Measurements from ENCODE around the gene SRPK2.

SRPK2 gene

DNA sequence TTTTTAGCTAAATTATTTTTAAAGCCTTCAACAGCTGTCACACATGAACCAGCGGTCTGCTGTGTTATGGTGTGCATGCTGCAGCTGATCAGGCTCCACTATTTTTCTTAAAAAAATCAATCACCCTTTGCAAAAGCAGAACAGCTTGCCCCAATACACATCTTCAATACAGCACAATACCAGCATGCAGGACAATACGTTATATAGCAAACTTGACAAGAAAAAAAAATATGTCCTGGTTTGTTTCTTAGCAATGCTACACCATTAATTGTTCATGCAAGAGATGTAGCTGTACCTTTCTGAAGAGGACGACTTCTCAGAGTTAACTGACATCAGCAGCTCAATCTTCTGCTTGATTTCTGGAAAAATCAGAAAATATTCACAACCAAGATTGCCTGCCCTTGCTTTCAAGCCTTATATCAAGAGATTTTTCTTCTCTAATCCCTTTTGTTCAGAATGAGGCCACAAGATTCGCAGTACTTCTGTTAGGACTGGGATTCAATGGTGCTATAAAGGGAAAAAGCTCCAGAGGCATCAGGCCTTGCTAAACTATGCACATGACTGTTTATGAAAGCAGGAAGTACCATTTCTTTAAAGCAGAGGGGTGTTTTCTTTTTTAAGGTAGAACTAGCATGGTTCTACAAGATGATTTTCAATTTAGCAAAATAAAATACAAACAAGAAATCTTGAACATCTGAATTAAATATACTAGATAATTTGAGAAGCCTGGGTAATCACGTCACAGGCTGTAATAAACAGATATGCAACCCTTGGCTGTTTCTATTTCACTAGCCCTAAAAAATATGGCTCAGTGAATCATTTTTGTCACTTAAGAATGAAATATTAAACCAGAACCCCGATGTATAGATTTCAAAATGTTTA is 120.0 kb downstream of the SRPK2 start:
- TF ChIP-seq GATA2 (IDR thresholded peaks at IDR 0.05; ENCODE audit: low read depth, low read length) (no peak), GATA3 (IDR thresholded peaks at IDR 0.05; ENCODE audit: low read depth, low read length) (no peak)

DNA sequence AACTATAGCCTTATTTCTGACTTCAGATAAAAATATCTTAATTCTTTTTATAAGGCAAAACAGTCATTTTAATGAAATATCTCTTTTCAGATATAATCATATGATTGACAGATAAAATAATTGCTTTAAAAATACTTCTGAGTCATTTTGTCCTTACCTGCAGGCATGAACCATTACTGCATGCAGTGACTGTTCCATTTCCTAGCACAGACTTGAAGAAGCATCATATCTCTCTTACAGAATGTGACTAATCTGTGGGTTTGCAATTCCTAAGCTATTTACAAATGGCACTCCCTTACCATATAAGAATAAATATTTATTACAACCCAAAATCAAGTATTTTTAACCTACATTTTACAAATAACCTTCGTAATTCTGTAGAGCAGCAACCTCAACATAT is 120.7 kb downstream of the SRPK2 start:
- 0 out of 2 replicates have a peak, but pooled peaks have one; percentile 21 for TF ChIP-seq GATA3 (IDR thresholded peaks at IDR 0.05; ENCODE audit: low read depth, low read length)
- no peak for TF ChIP-seq GATA2 (IDR thresholded peaks at IDR 0.05; ENCODE audit: low read depth, low read length)

DNA sequence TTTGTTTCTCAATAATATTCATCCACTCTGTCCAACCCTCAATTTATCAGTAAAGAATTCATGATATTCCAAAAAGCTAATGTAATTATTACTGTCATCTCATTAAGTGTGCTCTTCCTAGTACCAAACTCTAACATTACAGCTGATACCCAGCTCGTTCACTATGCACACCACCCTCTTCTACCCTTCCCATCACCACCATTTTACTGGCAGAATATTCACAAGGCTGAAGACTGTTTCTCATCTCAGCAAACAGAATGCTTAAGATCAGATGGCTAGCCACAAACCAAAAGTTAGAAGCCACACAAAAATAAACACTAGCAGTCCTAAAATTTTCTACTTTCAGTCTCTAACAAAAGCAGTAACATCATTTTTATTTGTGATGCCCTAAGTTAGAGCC is 121.5 kb downstream of the SRPK2 start:
- no peak for TF ChIP-seq GATA2 (IDR thresholded peaks at IDR 0.05; ENCODE audit: low read depth, low read length)
- TF ChIP-seq GATA3 (IDR thresholded peaks at IDR 0.05; ENCODE audit: low read depth, low read length), result no peak

DNA sequence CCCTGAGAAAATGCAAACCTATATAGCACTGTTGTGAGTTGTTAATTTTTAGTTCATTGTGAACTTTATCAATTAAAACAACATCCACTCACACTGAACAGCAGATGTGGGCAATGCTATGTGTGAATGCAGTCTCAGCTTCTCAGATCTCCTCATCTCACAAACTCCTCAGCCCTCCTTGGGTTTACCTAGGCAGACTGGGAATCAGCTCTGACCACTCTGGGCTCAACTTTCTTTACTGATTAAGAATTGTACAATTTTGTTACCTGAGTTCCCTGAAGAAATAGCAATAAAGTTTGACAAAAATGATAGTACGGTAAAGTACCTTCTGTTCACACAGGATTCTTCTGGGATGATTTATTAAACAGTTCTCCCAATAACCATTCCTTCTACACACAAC is 124.0 kb downstream of the SRPK2 start:
- TF ChIP-seq GATA2 (IDR thresholded peaks at IDR 0.05; ENCODE audit: low read depth, low read length) (no peak), GATA3 (IDR thresholded peaks at IDR 0.05; ENCODE audit: low read depth, low read length) (no peak)

DNA sequence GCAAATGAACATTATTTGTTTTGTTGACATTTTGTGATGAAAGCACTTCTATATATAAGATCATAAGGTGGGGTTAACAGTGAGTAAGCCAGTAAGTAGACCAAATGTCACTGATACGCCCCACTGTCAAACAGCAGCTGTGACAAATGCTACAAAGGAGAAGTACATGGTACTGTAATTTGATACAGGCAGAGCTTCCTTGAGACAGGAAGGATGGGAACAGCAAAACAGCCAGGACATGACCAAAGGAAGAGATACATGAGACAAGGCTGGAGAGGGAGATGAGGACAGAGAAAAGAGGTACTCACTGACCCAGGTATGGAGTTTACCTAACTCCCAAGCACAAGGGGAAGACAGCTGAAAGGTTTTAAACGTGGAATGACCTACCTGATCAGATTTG is 127.0 kb downstream of the SRPK2 start:
- TF ChIP-seq GATA3 (IDR thresholded peaks at IDR 0.05; ENCODE audit: low read depth, low read length), result no peak
- TF ChIP-seq GATA2 (IDR thresholded peaks at IDR 0.05; ENCODE audit: low read depth, low read length), result no peak

DNA sequence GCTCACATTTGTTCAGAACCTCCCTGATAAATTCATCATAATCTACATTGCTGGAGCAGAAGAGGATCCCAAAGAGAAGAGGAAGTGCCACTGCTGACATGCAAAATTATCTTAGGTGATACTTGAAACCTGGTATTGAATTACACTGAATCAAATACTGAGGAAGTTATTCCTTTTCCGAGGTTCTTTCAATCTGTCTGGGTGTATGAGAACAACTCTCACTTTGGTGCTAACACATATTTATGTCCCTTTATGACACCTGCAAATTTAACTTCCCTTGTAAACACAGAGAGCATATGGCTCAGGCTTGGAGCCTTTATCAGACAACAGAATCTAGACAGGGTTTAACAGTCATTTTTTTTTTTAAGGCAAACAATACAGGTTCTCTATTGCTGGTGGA is 131.4 kb downstream of the SRPK2 start:
- peak; percentile 94 for TF ChIP-seq GATA3 (IDR thresholded peaks at IDR 0.05; ENCODE audit: low read depth, low read length)
- peak; percentile 90 for TF ChIP-seq GATA2 (IDR thresholded peaks at IDR 0.05; ENCODE audit: low read depth, low read length)

DNA sequence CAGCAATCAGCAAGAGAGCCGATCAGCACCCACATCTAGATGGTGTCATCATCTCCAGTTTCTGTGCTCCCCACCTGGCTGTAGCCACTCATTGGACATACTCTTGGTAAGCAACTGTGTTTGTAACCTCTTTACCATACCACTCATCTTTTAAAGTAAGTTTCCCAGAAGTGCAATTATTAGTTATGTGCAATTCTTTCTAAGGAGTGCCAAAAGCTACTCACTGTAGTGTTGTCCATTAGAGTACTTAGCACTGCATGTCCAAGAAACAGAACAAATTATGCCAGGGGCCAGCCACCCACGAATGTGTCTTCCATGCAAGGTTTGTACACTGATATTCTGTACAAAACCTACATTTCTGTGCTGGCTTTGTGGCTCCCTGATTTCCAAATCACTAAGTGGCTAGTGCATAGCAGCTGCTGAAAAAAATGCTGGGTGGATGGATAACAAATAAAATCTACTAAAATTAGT is 131.9 kb downstream of the SRPK2 start:
- no peak for TF ChIP-seq GATA3 (IDR thresholded peaks at IDR 0.05; ENCODE audit: low read depth, low read length)
- TF ChIP-seq GATA2 (IDR thresholded peaks at IDR 0.05; ENCODE audit: low read depth, low read length), result no peak

DNA sequence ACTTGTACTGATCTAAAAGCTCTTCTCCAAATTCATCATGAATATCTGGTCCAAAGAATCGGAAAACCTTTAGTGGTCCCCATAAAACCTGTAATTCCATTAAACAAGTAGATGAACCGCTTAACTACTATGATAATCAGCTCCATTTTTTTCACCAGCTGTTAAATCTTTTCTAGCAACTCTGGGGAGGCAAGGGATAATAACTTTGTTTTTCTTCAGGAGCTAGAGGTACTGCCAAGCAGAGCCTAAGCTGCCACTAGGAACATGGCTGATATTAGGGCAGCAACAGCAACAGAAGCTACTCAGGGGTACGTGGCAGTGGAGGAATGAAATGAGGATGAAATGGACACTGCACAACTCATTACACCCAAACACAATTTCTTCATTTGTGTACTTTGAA is 138.0 kb downstream of the SRPK2 start:
- no peak for TF ChIP-seq GATA2 (IDR thresholded peaks at IDR 0.05; ENCODE audit: low read depth, low read length)
- TF ChIP-seq GATA3 (IDR thresholded peaks at IDR 0.05; ENCODE audit: low read depth, low read length), result no peak

DNA sequence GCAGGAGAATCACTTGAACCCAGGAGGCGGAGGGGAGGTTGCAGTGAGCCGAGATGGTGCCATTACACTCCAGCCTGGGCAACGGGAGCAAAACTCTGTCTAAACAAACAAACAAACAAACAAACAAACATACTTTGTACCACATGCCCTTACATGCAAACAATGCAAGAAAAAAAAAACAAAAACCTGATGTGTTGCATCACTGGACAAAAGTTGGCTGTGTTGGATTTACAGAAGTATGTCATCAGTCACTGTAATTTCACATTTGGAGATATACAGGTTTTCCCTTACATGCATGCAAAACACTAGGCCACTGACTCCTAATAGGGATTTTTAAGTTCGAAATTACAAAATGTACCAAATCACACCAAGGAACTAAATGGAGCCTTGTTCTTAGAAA is 138.5 kb downstream of the SRPK2 start:
- no peak for TF ChIP-seq GATA3 (IDR thresholded peaks at IDR 0.05; ENCODE audit: low read depth, low read length)
- TF ChIP-seq GATA2 (IDR thresholded peaks at IDR 0.05; ENCODE audit: low read depth, low read length), result no peak

DNA sequence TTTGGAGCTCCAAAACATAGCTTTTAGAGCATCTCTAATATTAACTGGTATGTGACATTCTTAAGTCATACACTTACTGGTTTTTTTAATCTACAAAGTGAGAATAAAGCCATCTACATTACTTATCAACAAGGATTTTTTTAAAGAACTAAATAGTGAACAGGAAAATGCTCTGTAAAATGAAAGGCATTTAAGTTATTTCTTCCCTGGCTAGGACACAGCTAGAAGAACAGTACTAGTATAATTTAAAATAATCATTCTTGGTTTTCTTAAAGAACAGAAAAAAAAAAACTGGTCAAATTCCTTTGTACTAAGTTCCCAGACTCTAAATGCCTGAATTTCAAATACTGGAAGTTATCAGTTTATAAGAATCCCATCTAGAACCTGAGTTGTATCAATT is 139.5 kb downstream of the SRPK2 start:
- TF ChIP-seq GATA2 (IDR thresholded peaks at IDR 0.05; ENCODE audit: low read depth, low read length) (no peak), GATA3 (IDR thresholded peaks at IDR 0.05; ENCODE audit: low read depth, low read length) (no peak)

DNA sequence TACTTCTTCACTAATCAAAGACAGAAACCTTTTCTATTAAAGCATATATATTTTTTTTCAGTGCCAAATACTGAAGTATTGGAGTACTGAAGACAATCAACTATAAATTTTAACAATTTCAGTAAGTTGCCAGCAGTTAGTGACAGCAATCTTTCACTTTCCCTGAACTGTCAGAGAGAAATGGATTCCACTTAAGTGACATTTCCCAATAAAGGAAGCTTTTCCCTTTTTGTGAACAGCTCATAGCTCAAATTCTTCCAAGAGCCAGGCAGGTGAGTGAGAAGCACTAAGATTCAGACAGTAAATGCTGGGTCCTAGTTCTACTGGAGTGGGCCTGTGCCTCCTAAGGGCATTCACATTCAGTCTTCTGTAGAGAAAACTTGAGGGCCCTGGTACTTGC is 142.0 kb downstream of the SRPK2 start:
- TF ChIP-seq GATA2 (IDR thresholded peaks at IDR 0.05; ENCODE audit: low read depth, low read length), result no peak
- no peak for TF ChIP-seq GATA3 (IDR thresholded peaks at IDR 0.05; ENCODE audit: low read depth, low read length)

DNA sequence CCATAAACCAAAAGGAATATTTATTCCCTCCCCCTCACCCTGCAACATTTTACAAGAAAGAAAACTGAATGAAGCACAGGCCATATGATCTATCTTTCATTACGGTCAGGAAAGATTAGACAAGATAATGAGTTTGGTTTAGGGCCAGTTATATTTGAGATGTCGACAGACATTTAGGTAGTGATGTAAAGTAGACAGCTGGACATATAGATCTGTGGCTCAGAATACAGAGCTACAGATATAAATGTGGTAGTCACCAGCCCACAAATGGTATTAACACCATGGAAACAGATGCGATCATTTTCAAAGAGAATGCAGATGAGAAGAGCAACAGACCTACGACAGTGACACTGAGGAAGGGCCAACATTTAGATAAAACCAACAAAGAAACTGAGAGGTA is 142.5 kb downstream of the SRPK2 start:
- TF ChIP-seq GATA2 (IDR thresholded peaks at IDR 0.05; ENCODE audit: low read depth, low read length), result no peak; the same call in 1 of the 2 replicates
- TF ChIP-seq GATA3 (IDR thresholded peaks at IDR 0.05; ENCODE audit: low read depth, low read length), result no peak

DNA sequence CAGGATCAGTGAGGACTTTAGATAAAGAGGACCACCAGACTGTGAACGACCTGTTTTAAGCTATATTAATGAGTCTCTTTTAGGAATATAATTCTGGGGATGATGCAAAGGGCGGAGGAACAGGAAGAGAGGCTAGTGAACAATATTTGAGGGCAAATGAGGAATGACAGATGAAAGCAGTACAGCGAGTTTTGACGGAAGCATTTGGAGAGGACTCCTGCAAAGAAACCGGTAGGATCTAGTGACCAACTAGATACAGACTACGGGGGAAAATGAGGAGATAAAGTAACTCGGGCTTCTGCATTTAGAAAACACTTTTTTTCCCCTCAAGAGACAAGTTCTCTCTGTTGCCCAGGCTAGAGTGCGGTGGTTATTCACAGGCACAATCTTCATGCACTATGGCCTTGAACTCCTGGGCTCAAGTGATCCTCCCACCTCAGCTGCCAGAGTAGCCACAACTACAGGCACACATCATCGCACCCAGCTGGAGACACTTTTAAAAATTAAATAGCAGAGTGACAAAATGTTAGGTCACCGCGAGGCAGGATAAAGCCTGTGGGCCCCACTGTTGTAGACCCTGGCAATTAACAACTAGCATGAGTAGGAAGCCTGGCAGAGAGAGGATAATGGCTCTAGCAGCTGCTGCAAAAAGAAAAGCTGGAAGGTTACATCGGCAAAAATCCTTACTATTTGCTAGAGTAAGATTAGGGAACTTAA is 143.2 kb downstream of the SRPK2 start:
- no peak for TF ChIP-seq GATA3 (IDR thresholded peaks at IDR 0.05; ENCODE audit: low read depth, low read length)
- TF ChIP-seq GATA2 (IDR thresholded peaks at IDR 0.05; ENCODE audit: low read depth, low read length), result no peak

DNA sequence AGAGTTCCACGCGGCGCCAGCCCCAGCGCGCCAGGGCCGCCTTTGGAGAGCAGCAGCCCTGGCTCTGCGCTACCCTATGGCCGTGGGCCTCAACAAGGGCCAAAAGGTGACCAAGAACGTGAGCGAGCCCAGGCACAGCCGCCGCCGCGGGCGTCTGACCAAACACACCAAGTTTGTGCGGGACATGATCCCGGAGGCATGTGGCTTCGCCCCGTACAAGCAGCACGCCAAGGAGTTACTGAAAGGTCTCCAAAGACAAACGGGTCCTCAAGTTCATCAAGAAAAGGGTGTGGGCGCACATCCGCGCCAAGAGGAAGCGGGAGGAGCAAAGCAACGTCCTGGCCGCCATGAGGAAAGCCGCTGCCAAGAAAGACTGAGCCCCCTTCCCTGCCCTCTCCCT is 144.1 kb downstream of the SRPK2 start:
- TF ChIP-seq GATA3 (IDR thresholded peaks at IDR 0.05; ENCODE audit: low read depth, low read length), result no peak
- TF ChIP-seq GATA2 (IDR thresholded peaks at IDR 0.05; ENCODE audit: low read depth, low read length), result no peak

DNA sequence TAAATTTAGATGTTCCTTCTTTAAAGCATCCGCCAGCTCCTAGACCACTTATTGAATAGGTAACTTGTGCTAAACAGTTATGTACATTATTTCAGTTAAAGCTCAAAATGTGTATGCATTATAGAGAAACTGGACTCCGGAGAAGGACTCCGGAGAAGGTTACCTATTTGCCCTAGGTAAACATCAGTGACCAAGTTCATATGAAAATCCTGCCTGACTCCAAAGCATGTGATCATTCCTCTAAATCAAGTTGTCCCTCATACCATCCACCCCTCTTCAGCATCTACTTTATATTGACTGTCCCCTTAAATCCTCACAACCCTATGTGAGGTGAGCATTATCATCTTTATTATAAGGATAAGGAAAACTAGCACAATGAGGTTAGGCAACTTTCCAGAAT is 147.5 kb downstream of the SRPK2 start:
- TF ChIP-seq GATA2 (IDR thresholded peaks at IDR 0.05; ENCODE audit: low read depth, low read length) (no peak), GATA3 (IDR thresholded peaks at IDR 0.05; ENCODE audit: low read depth, low read length) (no peak)
